Suprapubic skin (tissue), 4 donors: ENCODE measurements around the gene CETN1. TPM values are rescaled to one million over a fixed set of nuclear protein-coding genes. Genes with fewer than 3 reads are reported as not detected.

Experiments used
- DNase-seq, 2 donors: peaks; one replicate each; pipeline ENCODE4 v3.0.0-alpha.2; 2019; ENCODE audit warnings: low spot score in 2 of 2
- H3K27ac ChIP-seq: fragments of 200-600 bp; sonication (generic); one replicate; pipeline ENCODE4 v1.5.1; 2019
- H3K27me3 ChIP-seq: fragments of 200-600 bp; sonication (generic); one replicate; pipeline ENCODE4 v1.5.1; 2019
- H3K36me3 ChIP-seq: fragments of 200-600 bp; sonication (generic); one replicate; pipeline ENCODE4 v1.5.1; 2019
- H3K4me1 ChIP-seq: fragments of 200-600 bp; sonication (generic); one replicate; pipeline ENCODE4 v1.5.1; 2019
- H3K4me3 ChIP-seq: fragments of 200-600 bp; sonication (generic); one replicate; pipeline ENCODE4 v1.5.1; 2019; ENCODE audit warnings: mild to moderate bottlenecking
- H3K9me3 ChIP-seq: fragments of 200-600 bp; sonication (generic); one replicate; pipeline ENCODE4 v1.5.1; 2019
- CTCF ChIP-seq, 2 donors: fragments of 200-600 bp in 1 of 2; fragments of 450-650 bp in 1 of 2; sonication (generic) in 1 of 2; IDR thresholded peaks; one replicate each; pipeline ENCODE4 v1.5.1; 2016 to 2019; ENCODE audit warnings: antibody characterized with exemption in 2 of 2, mild to moderate bottlenecking in 1 of 2, moderate library complexity in 1 of 2
- EP300 ChIP-seq: sonication (generic); formaldehyde crosslinking; IDR thresholded peaks from one replicate; pipeline ENCODE4 v1.6.1; 2017; ENCODE audit warnings: antibody characterized with exemption
- POLR2A ChIP-seq, 2 donors: fragments of 450-650 bp; IDR thresholded peaks; one replicate each; pipeline ENCODE4 v1.6.1; 2017; ENCODE audit warnings: antibody characterized with exemption in 2 of 2, mild to moderate bottlenecking in 2 of 2, moderate library complexity in 2 of 2
- POLR2AphosphoS5 ChIP-seq, 3 donors: sonication (generic); formaldehyde crosslinking; IDR thresholded peaks; one replicate each; pipeline ENCODE4 v1.6.1; 2017; ENCODE audit warnings: antibody characterized with exemption in 3 of 3
- WGBS: methylation state at CpG from one replicate; pipeline ENCODE4 v1.1.5; 2018; 5-methylcytosine and 5-hydroxymethylcytosine counted together
- total RNA-seq, 4 donors: library from RNA; depleted of rRNA; stranded (reverse); fragments of >200 nt; gene quantifications; one replicate each; pipeline ENCODE4 v1.1.0, GENCODE V29; 2016

Gene CETN1
- not detected for total RNA-seq

- TF ChIP-seq CTCF (IDR thresholded peaks at IDR 0.05) (no peak), POLR2AphosphoS5 (IDR thresholded peaks at IDR 0.05) (no peak), EP300 (no peak), POLR2A (IDR thresholded peaks at IDR 0.05) (no peak)
- no peaks in the 10 kb centered on the region for H3K4me1 ChIP-seq
- WGBS: 95% methylated on average over 38 of the region's 38 CpGs
- H3K27me3 ChIP-seq: no peaks in the 10 kb centered on the region
- H3K36me3 ChIP-seq: no peaks in the 10 kb centered on the region
- H3K27ac ChIP-seq: no peak within 1 kb of the TSS
- H3K4me3 ChIP-seq: no peak within 1 kb of the TSS
- H3K9me3 ChIP-seq: no peaks in the 10 kb centered on the region
- DNase-seq: no peak
These were observed at the start of gene CETN1 for GRCh38 chr18:580154-580553. TSS of gene CETN1 (plus strand) at chr18:580380. CDS start at chr18:580409, 29 bp downstream.

- H3K9me3 ChIP-seq: no peaks in the 10 kb centered on the region
- no peak overlapping the region for H3K27ac ChIP-seq
- H3K36me3 ChIP-seq: no peaks in the 10 kb centered on the region
- TF ChIP-seq POLR2AphosphoS5 (IDR thresholded peaks at IDR 0.05) (no peak), CTCF (IDR thresholded peaks at IDR 0.05) (no peak), EP300 (no peak), POLR2A (IDR thresholded peaks at IDR 0.05) (no peak)
- no peaks in the 10 kb centered on the region for H3K27me3 ChIP-seq
- no peak for DNase-seq
- H3K4me1 ChIP-seq: peaks cover 7% of the 10 kb centered on the region
- 37% methylated on average over 4 of the region's 4 CpGs for whole genome bisulfite sequencing
- H3K4me3 ChIP-seq: no peak overlapping the region
These were observed 48.2 kb upstream of the CETN1 start for GRCh38 chr18:532018-532417.

- Histone ChIP-seq H3K9me3 (no peaks in the 10 kb centered on the region), H3K27me3 (no peaks in the 10 kb centered on the region), H3K36me3 (no peaks in the 10 kb centered on the region), H3K4me1 (peaks cover 7% of the 10 kb centered on the region), H3K27ac (no peak overlapping the region), H3K4me3 (no peak overlapping the region)
- DNase-seq: no peak
- TF ChIP-seq CTCF (IDR thresholded peaks at IDR 0.05) (no peak), POLR2A (IDR thresholded peaks at IDR 0.05) (no peak), EP300 (no peak), POLR2AphosphoS5 (IDR thresholded peaks at IDR 0.05) (no peak)
These were observed 47.5 kb upstream of the CETN1 start for GRCh38 chr18:532632-533031.

- Histone ChIP-seq H3K9me3 (no peaks in the 10 kb centered on the region), H3K4me3 (no peak overlapping the region), H3K27ac (no peak overlapping the region), H3K4me1 (peaks cover 7% of the 10 kb centered on the region), H3K27me3 (no peaks in the 10 kb centered on the region), H3K36me3 (no peaks in the 10 kb centered on the region)
- TF ChIP-seq CTCF (IDR thresholded peaks at IDR 0.05) (no peak), POLR2A (IDR thresholded peaks at IDR 0.05) (no peak), EP300 (no peak), POLR2AphosphoS5 (IDR thresholded peaks at IDR 0.05) (no peak)
- 70% methylated on average over 6 of the region's 6 CpGs for WGBS
- DNase-seq: no peak
These were observed 46.1 kb upstream of the CETN1 start for GRCh38 chr18:533995-534601.

GRCh38 chr18:543447-544078 lies 36.6 kb upstream of the CETN1 start:
- H3K4me1 ChIP-seq: no peaks in the 10 kb centered on the region
- WGBS: 59% methylated on average over 4 of the region's 4 CpGs
- TF ChIP-seq POLR2A (IDR thresholded peaks at IDR 0.05) (no peak), POLR2AphosphoS5 (IDR thresholded peaks at IDR 0.05) (no peak), CTCF (IDR thresholded peaks at IDR 0.05) (no peak), EP300 (no peak)
- no peak overlapping the region for H3K4me3 ChIP-seq
- no peaks in the 10 kb centered on the region for H3K36me3 ChIP-seq
- H3K27me3 ChIP-seq: no peaks in the 10 kb centered on the region
- H3K9me3 ChIP-seq: no peaks in the 10 kb centered on the region
- no peak overlapping the region for H3K27ac ChIP-seq
- no peak for DNase-seq
